DMS114 treated with DMSO at 0.1 percent for 48 hours (cell line): ENCODE data around the gene R3HDM4.
A peak's percentile ranks its signal among the peaks of the same experiment; 100 is the strongest.
"Not testable (repeated sequence)": the region's sequence is repeated elsewhere in the genome, so short reads cannot be mapped to it uniquely, and the experiment has no call there.

Source experiments
- DNase-seq: peaks from one replicate; lab custom pipeline; 2025; ENCODE audit not compliant: unreplicated experiment; lab: John Stamatoyannopoulos, UW

The R3HDM4 gene

GRCh38 chr19:877992-878660 is 34.9 kb downstream of the R3HDM4 start:
- not testable (repeated sequence) for DNase-seq

- no peak for DNase-seq
Observed at GRCh38 chr19:876780-877314, 36.2 kb downstream of the R3HDM4 start.

- DNase-seq, result no peak
Observed at GRCh38 chr19:876089-876488, 36.9 kb downstream of the R3HDM4 start.

- DNase-seq, result no peak
Observed at GRCh38 chr19:875265-875879, 37.6 kb downstream of the R3HDM4 start.

GRCh38 chr19:873561-874041 is 39.4 kb downstream of the R3HDM4 start:
- DNase-seq, result no peak

- DNase-seq, result no peak
Observed at GRCh38 chr19:873084-873483, 39.9 kb downstream of the R3HDM4 start.

GRCh38 chr19:872266-872951 is 40.6 kb downstream of the R3HDM4 start:
- DNase-seq, result peak; percentile 11

- no peak for DNase-seq
Observed at GRCh38 chr19:871446-872265, 41.4 kb downstream of the R3HDM4 start.

GRCh38 chr19:870963-871401 is 42.0 kb downstream of the R3HDM4 start:
- DNase-seq, result no peak

- no peak for DNase-seq
Observed at GRCh38 chr19:870314-870713, 42.7 kb downstream of the R3HDM4 start.

- no peak for DNase-seq
Observed at GRCh38 chr19:869245-870177, 43.5 kb downstream of the R3HDM4 start.

GRCh38 chr19:868458-869244 is 44.4 kb downstream of the R3HDM4 start:
- DNase-seq, result no peak

- no peak for DNase-seq
Observed at GRCh38 chr19:867855-868457, 45.1 kb downstream of the R3HDM4 start.

GRCh38 chr19:867301-867793 is 45.7 kb downstream of the R3HDM4 start:
- no peak for DNase-seq

GRCh38 chr19:866769-867300 is 46.2 kb downstream of the R3HDM4 start:
- DNase-seq, result no peak

GRCh38 chr19:863315-863620 is 49.8 kb downstream of the R3HDM4 start:
- DNase-seq, result no peak

GRCh38 chr19:862581-863314 is 50.3 kb downstream of the R3HDM4 start:
- no peak for DNase-seq
